ENCODE results near the gene AMDHD1.
A peak's percentile ranks its signal among the peaks of the same experiment; 100 is the strongest.

AMDHD1 gene

GRCh38 chr12:95908573-95908972 is 34.6 kb upstream of the AMDHD1 start:
- H3K27ac ChIP-seq (ENCODE audit: low read depth, low read length), result no peak overlapping the region
- H3K27me3 ChIP-seq (ENCODE audit: low read length), result no peaks in the 10 kb centered on the region
- no peak overlapping the region for H3K4me2 ChIP-seq (ENCODE audit: low read depth, low read length, poor library complexity, severe bottlenecking)
- no peak for TF ChIP-seq EZH2phosphoT487 (conservative IDR thresholded peaks at IDR 0.05; ENCODE audit: low read length)
- TF ChIP-seq CTCF (IDR thresholded peaks at IDR 0.05; ENCODE audit: insufficient read depth, low read length, poor library complexity, severe bottlenecking), result no peak
- H3K36me3 ChIP-seq (ENCODE audit: low read length), result no peaks in the 10 kb centered on the region
- H3K79me2 ChIP-seq (ENCODE audit: insufficient read depth, low read length), result no peaks in the 10 kb centered on the region
- H3K4me3 ChIP-seq (ENCODE audit: insufficient read depth, low read length, poor library complexity, severe bottlenecking), result no peak overlapping the region
- H3K9ac ChIP-seq (ENCODE audit: low read length), result no peak overlapping the region
- no peaks in the 10 kb centered on the region for H4K20me1 ChIP-seq (ENCODE audit: low read depth, low read length)
- H3F3A ChIP-seq (ENCODE audit: insufficient read depth), result no peaks in the 10 kb centered on the region
- H3K9me2 ChIP-seq (replicated peaks; ENCODE audit: insufficient read depth, low read length), result no peaks in the 10 kb centered on the region
- H3K9me3 ChIP-seq (ENCODE audit: insufficient read depth, low read length), result no peaks in the 10 kb centered on the region; the same call in 1 of the 2 replicates
- no peak overlapping the region for H2AFZ ChIP-seq (ENCODE audit: low read depth, low read length, severe bottlenecking)

GRCh38 chr12:95909871-95910270 is 33.3 kb upstream of the AMDHD1 start:
- H3K9me2 ChIP-seq (replicated peaks; ENCODE audit: insufficient read depth, low read length), result no peaks in the 10 kb centered on the region
- no peaks in the 10 kb centered on the region for H4K20me1 ChIP-seq (ENCODE audit: low read depth, low read length)
- H3K9me3 ChIP-seq (ENCODE audit: insufficient read depth, low read length), result no peaks in the 10 kb centered on the region
- no peaks in the 10 kb centered on the region for H3K36me3 ChIP-seq (ENCODE audit: low read length)
- H3K79me2 ChIP-seq (ENCODE audit: insufficient read depth, low read length), result no peaks in the 10 kb centered on the region
- H3K4me2 ChIP-seq (ENCODE audit: low read depth, low read length, poor library complexity, severe bottlenecking), result no peak overlapping the region
- no peak overlapping the region for H3K27ac ChIP-seq (ENCODE audit: low read depth, low read length)
- H3F3A ChIP-seq (ENCODE audit: insufficient read depth), result no peaks in the 10 kb centered on the region
- no peak overlapping the region for H3K9ac ChIP-seq (ENCODE audit: low read length)
- no peak overlapping the region for H3K4me3 ChIP-seq (ENCODE audit: insufficient read depth, low read length, poor library complexity, severe bottlenecking)
- H2AFZ ChIP-seq (ENCODE audit: low read depth, low read length, severe bottlenecking), result no peak overlapping the region
- no peaks in the 10 kb centered on the region for H3K27me3 ChIP-seq (ENCODE audit: low read length)
- no peak for TF ChIP-seq EZH2phosphoT487 (conservative IDR thresholded peaks at IDR 0.05; ENCODE audit: low read length)
- TF ChIP-seq CTCF (IDR thresholded peaks at IDR 0.05; ENCODE audit: insufficient read depth, low read length, poor library complexity, severe bottlenecking), result no peak

- Histone ChIP-seq H3K4me3 (ENCODE audit: insufficient read depth, low read length, poor library complexity, severe bottlenecking) (no peak overlapping the region), H3K36me3 (ENCODE audit: low read length) (no peaks in the 10 kb centered on the region), H3K9me3 (ENCODE audit: insufficient read depth, low read length) (no peaks in the 10 kb centered on the region), H3K9me2 (replicated peaks; ENCODE audit: insufficient read depth, low read length) (no peaks in the 10 kb centered on the region), H3K27me3 (ENCODE audit: low read length) (no peaks in the 10 kb centered on the region), H3F3A (ENCODE audit: insufficient read depth) (no peaks in the 10 kb centered on the region), H4K20me1 (ENCODE audit: low read depth, low read length) (no peaks in the 10 kb centered on the region), H3K9ac (ENCODE audit: low read length) (no peak overlapping the region), H3K27ac (ENCODE audit: low read depth, low read length) (no peak overlapping the region), H2AFZ (ENCODE audit: low read depth, low read length, severe bottlenecking) (no peak overlapping the region), H3K79me2 (ENCODE audit: insufficient read depth, low read length) (no peaks in the 10 kb centered on the region), H3K4me2 (ENCODE audit: low read depth, low read length, poor library complexity, severe bottlenecking) (no peak overlapping the region)
- TF ChIP-seq EZH2phosphoT487 (conservative IDR thresholded peaks at IDR 0.05; ENCODE audit: low read length) (no peak), CTCF (IDR thresholded peaks at IDR 0.05; ENCODE audit: insufficient read depth, low read length, poor library complexity, severe bottlenecking) (peak; percentile 70)
Observed at GRCh38 chr12:95918194-95918993, 24.7 kb upstream of the AMDHD1 start.
